ENCODE measurements around the gene MAP2K5. TPM values are rescaled to one million over a fixed set of nuclear protein-coding genes. Genes with fewer than 3 reads are reported as not detected.

Gene MAP2K5
- total and polyA plus RNA-seq, 10 of the 15 experiments (the other 5 are each of a cell fraction or from before 2014, with no cell fraction given) = 1.3 to 19.4 (median 9.6) TPM

DNA sequence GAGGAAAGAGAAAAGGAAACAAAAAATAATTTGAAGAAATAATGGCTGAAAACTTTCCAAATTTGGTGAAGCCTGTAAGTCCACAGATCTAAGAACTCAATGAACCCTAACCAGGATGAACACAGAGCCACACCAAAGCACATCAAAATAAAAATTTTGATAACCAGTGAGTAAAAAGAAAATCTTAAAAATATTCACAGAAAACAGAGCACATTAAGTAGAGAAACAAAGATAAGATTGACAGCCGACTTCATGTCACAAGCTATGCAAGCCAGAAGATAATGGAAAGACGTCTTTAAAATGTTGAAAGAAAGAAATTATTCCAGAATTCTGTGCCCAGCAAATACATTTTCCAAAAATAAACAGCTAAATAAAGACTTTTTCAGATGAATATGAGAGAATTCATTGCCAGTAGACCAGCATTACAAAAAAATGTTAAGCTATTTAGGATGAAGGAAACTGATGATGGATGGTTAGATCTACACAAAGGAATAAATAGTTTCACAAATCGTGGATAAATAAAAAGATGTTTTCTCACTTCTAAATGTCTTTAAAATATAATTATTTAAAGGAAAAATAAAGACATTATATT is 142.6 kb downstream of the MAP2K5 start (continued):
- TF ChIP-seq, protein P1, sequence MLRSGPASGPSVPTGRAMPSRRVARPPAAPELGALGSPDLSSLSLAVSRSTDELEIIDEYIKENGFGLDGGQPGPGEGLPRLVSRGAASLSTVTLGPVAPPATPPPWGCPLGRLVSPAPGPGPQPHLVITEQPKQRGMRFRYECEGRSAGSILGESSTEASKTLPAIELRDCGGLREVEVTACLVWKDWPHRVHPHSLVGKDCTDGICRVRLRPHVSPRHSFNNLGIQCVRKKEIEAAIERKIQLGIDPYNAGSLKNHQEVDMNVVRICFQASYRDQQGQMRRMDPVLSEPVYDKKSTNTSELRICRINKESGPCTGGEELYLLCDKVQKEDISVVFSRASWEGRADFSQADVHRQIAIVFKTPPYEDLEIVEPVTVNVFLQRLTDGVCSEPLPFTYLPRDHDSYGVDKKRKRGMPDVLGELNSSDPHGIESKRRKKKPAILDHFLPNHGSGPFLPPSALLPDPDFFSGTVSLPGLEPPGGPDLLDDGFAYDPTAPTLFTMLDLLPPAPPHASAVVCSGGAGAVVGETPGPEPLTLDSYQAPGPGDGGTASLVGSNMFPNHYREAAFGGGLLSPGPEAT (IDR thresholded peaks at IDR 0.05; ENCODE audit: low read depth) = peak; percentile 52; the same call in 1 of the 2 replicates
- no peak for TF ChIP-seq IRF4 (IDR thresholded peaks at IDR 0.05; ENCODE audit: low read depth, low read length)
- TF ChIP-seq ZBTB33 (IDR thresholded peaks at IDR 0.05) = no peak
- no peak for TF ChIP-seq SPI1 (IDR thresholded peaks at IDR 0.05; ENCODE audit: borderline replicate concordance, insufficient read depth, low read depth, low read length)
- peak; percentile 36 for TF ChIP-seq SKIL (IDR thresholded peaks at IDR 0.05; ENCODE audit: low read depth, poor library complexity, severe bottlenecking)

DNA sequence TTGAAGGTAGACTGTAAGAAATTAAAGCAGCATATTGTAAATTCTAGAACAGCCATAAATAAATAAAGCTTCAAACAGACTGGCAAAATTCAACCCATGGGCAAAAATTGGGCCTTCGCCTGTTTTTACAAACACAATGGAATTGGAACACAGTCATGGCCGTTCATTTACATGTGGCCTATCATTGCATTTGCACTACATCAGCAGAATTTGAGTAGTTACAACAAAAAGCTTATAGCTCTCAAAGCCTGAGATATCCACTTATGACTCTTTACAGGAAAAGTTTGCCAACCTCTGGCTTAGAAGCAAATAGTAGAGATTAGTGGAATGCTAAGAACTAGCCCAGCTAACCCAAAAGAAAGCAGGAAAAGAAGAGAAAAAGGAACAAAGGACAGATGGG is 143.2 kb downstream of the MAP2K5 start:
- RAD21 ChIA-PET (ENCODE audit: unreplicated experiment) = no interaction called here

More for the DNA sequence above, 143.2 kb downstream of the MAP2K5 start:
- in situ Hi-C loops (cut with MboI) = no loop called here
- FAIRE-seq = no peak
- no TSS peak for BruUV-seq (replicated peaks)
- H3K4me3 ChIP-seq = no peak overlapping the region
- H3K27me3 ChIP-seq (replicated peaks in 1 of 2; ENCODE audit: control insufficient read depth in 2 of 2, insufficient read depth in 2 of 2, low read length in 1 of 2) = no peaks in the 10 kb centered on the region
- H3K27ac ChIP-seq (ENCODE audit: control insufficient read depth, insufficient read depth) = no peak overlapping the region
- no peak for ATAC-seq
- H3K4me1 ChIP-seq (ENCODE audit: control insufficient read depth, insufficient read depth, low read length) = no peaks in the 10 kb centered on the region
- ChIA-PET SMC1A (ENCODE audit: uncharacterized antibody, unreplicated experiment) (interaction anchor here (1.0 to 1.1 kb wide), 3 partner anchors 10 to 86 kb away, joined by 3 to 6 read pairs (median 4); no protein-coding TSS in a partner anchor), POLR2A (no interaction called here), CTCF (interaction anchor here (0.9 to 1.2 kb wide), 3 partner anchors 10 to 252 kb away, joined by 3 to 4 read pairs (median 3); no protein-coding TSS in a partner anchor)
- DNase-seq (ENCODE audit: low read depth, low spot score) = no peak
- no peaks in the 10 kb centered on the region for H3K79me2 ChIP-seq (ENCODE audit: control insufficient read depth, insufficient read depth, low read length)
- H2AFZ ChIP-seq (ENCODE audit: control insufficient read depth, low read depth, low read length) = no peak overlapping the region
- no peaks in the 10 kb centered on the region for H4K20me1 ChIP-seq (ENCODE audit: control insufficient read depth, insufficient read depth)
- TF ChIP-seq TCF12 (IDR thresholded peaks at IDR 0.05; ENCODE audit: low read depth, low read length) (no peak), KDM1A (IDR thresholded peaks at IDR 0.05; ENCODE audit: borderline replicate concordance) (no peak), KAT2A (conservative IDR thresholded peaks at IDR 0.05; ENCODE audit: control insufficient read depth, low read depth, low read length) (no peak), ZNF24 (IDR thresholded peaks at IDR 0.05) (no peak)
- H3K4me2 ChIP-seq (ENCODE audit: control insufficient read depth, insufficient read depth) = no peak overlapping the region
- 98% methylated on average over 2 of the region's 2 CpGs for WGBS (ENCODE audit: insufficient coverage, insufficient replicate concordance, low lambda C conversion rate, missing lambda C conversion rate)
- no peaks in the 10 kb centered on the region for H3K36me3 ChIP-seq (ENCODE audit: control insufficient read depth in 2 of 2, insufficient read depth in 2 of 2, low read length in 1 of 2)
- peaks cover 4% of the 10 kb centered on the region for H3K9me3 ChIP-seq (replicated peaks; ENCODE audit: control insufficient read depth, insufficient read depth, low read length)
- intact Hi-C loops (cut with micrococcal nuclease; ENCODE audit: unreplicated experiment) = no loop called here
- H3K9ac ChIP-seq (ENCODE audit: control insufficient read depth, insufficient read depth, low read length) = no peak overlapping the region

Measured in GM12878 (cell line).